WI38 (cell line): ENCODE measurements around the gene CRIM1.

Experiments
- H3K4me3 ChIP-seq: 2 replicates; pipeline ENCODE4 v1.5.1; 2011; ENCODE audit warnings: low read depth, mild to moderate bottlenecking, control low read depth, low read length
- TF ChIP-seq, protein P1 (sequence below): IDR thresholded peaks from 2 replicates; pipeline ENCODE4 v1.5.1; 2012; ENCODE audit warnings: low read depth, mild to moderate bottlenecking, control low read depth, low read length

CRIM1 gene

DNA sequence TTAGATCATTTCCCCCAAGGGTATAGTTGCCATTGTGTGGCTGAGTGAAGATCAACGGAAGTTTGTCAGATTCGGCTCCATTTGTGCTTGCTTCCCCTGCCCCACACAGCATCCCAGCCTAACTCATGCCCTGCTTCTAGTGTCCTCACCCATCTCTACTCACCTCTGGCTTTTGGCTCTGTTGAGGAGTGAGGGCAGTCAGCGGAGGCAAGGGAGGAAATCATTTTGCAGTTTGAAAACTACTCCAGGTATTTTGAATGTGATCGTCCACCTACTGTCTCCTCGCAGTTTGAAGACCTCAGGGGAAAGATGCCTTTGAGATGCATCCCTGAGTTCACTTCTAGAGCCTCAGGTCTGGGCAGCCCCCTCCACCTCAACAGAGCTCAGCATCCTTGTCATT is 126.1 kb downstream of the CRIM1 start:
- TF ChIP-seq, protein P1, sequence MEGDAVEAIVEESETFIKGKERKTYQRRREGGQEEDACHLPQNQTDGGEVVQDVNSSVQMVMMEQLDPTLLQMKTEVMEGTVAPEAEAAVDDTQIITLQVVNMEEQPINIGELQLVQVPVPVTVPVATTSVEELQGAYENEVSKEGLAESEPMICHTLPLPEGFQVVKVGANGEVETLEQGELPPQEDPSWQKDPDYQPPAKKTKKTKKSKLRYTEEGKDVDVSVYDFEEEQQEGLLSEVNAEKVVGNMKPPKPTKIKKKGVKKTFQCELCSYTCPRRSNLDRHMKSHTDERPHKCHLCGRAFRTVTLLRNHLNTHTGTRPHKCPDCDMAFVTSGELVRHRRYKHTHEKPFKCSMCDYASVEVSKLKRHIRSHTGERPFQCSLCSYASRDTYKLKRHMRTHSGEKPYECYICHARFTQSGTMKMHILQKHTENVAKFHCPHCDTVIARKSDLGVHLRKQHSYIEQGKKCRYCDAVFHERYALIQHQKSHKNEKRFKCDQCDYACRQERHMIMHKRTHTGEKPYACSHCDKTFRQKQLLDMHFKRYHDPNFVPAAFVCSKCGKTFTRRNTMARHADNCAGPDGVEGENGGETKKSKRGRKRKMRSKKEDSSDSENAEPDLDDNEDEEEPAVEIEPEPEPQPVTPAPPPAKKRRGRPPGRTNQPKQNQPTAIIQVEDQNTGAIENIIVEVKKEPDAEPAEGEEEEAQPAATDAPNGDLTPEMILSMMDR: no peak
- no peak overlapping the region for H3K4me3 ChIP-seq

DNA sequence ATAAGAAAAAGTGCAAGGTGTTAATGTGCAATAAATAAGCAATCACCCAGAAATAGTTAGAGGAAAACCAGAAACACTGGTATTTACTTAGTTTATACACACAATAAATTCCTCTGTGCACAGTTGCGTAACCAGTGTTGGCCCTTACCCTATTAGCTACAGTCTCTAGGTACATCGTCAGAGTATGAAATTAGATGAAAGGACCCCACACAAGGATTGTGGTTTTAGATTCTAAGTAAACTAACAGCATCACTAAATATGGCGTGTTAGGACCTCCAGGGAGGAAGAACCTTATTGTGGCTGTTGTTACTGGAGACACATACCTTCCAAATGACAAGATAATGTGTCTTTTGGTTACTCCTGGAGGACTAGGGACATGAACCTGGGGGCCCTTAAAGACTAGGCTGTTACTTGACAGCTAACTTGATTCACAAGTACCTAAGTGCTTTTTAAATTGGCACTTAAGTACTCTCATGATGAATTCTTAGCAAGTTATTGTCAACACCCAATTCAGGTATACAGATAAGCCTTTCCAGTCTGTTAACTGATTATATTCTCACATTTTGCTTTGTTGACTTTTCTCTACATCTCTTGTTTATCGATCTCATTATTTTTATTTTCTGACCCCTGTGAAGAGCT is 127.1 kb downstream of the CRIM1 start:
- no peak overlapping the region for H3K4me3 ChIP-seq
- TF ChIP-seq, protein P1: no peak

DNA sequence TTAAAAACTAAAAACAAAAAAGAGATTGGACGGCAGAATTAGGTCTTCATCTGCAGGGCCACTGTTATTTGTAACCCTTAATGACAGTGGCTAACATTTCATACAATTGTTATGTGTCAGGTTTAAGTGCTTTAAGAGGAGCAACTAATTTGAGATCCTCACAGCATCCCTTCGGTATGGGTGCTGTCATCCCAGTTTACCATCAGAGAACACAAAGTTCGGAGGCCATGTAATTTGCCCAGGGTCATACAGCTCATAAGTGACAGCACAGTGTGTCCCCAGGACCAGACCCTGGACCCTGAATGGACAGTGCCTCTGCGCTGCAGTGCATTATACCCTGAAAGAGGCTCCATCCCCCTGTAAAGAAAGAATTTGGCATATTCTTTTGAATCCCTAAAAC is 127.7 kb downstream of the CRIM1 start:
- no peak overlapping the region for H3K4me3 ChIP-seq

DNA sequence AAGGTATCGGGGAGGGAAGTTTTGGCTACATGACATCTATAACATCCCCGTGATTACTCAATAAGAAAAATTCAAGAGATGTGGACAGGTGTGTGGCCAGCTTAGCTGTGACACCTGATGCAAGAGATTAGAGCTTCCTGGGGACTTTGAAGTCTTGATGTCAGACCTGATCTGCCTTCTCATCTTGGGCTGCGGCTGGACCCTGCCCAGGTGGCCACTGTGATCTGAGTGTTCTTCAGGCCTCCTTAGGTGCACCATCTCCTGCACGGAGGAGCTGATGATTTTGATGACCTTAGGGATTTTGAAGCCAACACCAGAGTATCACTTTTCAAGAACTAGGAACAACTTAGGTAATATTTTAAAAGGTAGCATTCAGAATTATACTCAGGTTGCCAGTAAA is 128.9 kb downstream of the CRIM1 start:
- H3K4me3 ChIP-seq: no peak overlapping the region
- TF ChIP-seq, protein P1: no peak

More for the DNA sequence above, 127.7 kb downstream of the CRIM1 start:
- TF ChIP-seq, protein P1: no peak

DNA sequence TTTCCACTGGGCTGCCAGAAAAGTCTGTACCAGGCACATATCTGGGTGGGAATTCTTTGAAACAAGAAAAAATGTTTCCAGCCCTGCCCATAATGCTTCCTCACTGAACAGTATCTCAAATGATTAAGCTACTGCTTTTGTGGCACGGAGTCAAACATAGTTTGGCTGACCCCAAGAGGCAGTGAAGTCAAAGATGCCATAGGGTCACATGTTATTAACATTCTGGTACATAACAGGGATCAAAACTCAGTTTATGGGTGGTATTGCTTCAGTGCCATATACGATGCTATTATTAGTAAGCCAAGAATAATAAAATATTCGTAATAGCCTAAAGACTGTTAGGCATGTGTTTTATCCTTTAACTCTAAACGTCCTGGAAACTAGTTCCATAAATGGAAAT is 129.9 kb downstream of the CRIM1 start:
- TF ChIP-seq, protein P1: no peak
- H3K4me3 ChIP-seq: no peak overlapping the region

DNA sequence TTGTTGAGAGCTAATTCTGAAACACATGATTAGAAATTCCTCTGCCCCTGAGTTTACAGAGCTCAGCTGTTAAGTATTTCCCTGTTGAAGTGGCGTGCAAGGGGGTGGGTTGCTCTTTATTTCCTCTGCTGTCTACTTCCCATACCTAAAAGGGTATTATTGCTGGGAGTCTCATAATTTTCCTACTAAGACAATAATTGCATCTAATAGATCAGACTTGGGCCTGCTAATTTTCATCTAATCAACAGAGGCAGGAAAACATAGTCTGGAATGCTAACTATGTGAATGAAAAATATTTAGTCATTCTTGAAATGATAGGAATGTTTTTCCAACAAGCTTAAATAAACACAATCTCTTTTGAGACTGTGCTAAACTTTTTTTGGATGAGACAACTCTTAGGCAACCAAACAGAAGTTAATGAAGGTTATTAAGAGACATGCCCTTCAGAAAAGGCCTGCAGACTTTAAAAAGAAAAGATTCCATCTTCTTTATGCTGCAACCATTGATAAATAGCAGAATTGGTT is 131.0 kb downstream of the CRIM1 start:
- H3K4me3 ChIP-seq: no peak overlapping the region
- TF ChIP-seq, protein P1: no peak

DNA sequence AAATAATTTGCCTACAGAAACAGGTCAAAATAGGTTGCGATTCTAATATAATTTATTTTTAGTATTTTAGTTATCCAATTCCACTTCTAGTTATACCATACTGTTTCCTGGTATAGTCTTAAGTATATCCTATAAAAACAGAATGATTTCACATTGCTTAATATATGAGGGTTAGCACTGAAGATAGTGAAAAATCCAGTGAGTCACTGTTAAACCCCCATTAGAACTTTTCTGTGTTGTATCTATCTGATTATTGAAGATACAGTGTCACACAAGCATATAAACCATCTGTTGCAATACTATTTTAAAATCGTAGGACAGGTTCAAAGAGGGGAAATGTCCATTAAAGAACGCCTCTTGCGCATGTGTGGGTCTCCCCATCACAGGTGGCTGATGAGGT is 132.4 kb downstream of the CRIM1 start:
- TF ChIP-seq, protein P1: no peak
- no peak overlapping the region for H3K4me3 ChIP-seq
